HepG2 (cell line): Measurements from ENCODE around the gene C16orf90. TPM values are rescaled to one million over a fixed set of nuclear protein-coding genes. Genes with fewer than 3 reads are reported as not detected.
A peak's percentile ranks its signal among the peaks of the same experiment; 100 is the strongest.

Experiments used
- ATAC-seq: fragments of 200-7000 bp; cut with Tn5 transposase; 3 replicates; pipeline ENCODE4 v1.9.1; 2020; ENCODE audit warnings: mild to moderate bottlenecking, moderate library complexity
- BruUV-seq: library from RNA; stranded (reverse); fragments of 400-500 nt; replicated peaks from 2 replicates; lab custom pipeline; 2021; lab: Mats Ljungman, UMichigan
- CTCF ChIA-PET: fragments of 300-600 bp; formaldehyde crosslinking; extraction: SDS; loops from one replicate; lab custom pipeline; 2021; ENCODE audit warnings: low total read pairs, inconsistent platforms, low intra/inter-chr PET ratio; lab: Yijun Ruan, JAX
- POLR2A ChIA-PET: fragments of 350-600 bp; sonication (Branson Sonifier 250); formaldehyde crosslinking; loops from one replicate; lab custom pipeline; 2020; ENCODE audit warnings: antibody characterized with exemption, inconsistent platforms; lab: Yijun Ruan, JAX
- DNase-seq: peaks from one replicate; pipeline ENCODE4 v3.0.0-alpha.2; 2015; ENCODE audit warnings: low spot score
- FAIRE-seq: peaks from 3 replicates; lab custom pipeline; 2011; peaks lifted over from hg19 to GRCh38; lab: Jason Lieb, UNC
- H2AFZ ChIP-seq: one replicate; pipeline ENCODE4 v1.6.1; 2011; ENCODE audit warnings: low read length, inconsistent platforms
- H3K27ac ChIP-seq: fragments of 300-600 bp; 3 replicates; pipeline ENCODE4 v1.8.0; 2011; ENCODE audit warnings: mixed run types, mild to moderate bottlenecking, mixed read lengths, low read length, inconsistent platforms; ENCODE audit not compliant: insufficient read depth; ENCODE audit errors: extremely low read length
- H3K27me3 ChIP-seq, 2 experiments: fragments of 200-600 bp in 1 of 2; 2 replicates in 1 of 2; 3 replicates in 1 of 2; pipeline versions ENCODE4 v1.6.0 to v1.8.0; 2011; ENCODE audit warnings: low read length in 2 of 2, mild to moderate bottlenecking in 2 of 2, moderate library complexity in 2 of 2, inconsistent platforms in 1 of 2; ENCODE audit not compliant: insufficient read depth in 2 of 2, control insufficient read depth in 1 of 2
- H3K36me3 ChIP-seq, 2 experiments: fragments of 200-600 bp in 1 of 2; replicated peaks in 1 of 2; 2 replicates in 1 of 2; 3 replicates in 1 of 2; pipeline versions ENCODE4 v1.5.1 to v1.8.0; 2011; ENCODE audit warnings: low read length in 2 of 2, inconsistent platforms in 1 of 2; ENCODE audit not compliant: insufficient read depth in 2 of 2, control insufficient read depth in 1 of 2
- H3K4me1 ChIP-seq: 2 replicates; pipeline ENCODE4 v1.5.1; 2012; ENCODE audit warnings: low read length, inconsistent platforms; ENCODE audit not compliant: insufficient read depth
- H3K4me2 ChIP-seq: 2 replicates; pipeline ENCODE4 v1.6.0; 2011; ENCODE audit warnings: low read depth, low read length, inconsistent platforms
- H3K4me3 ChIP-seq, 3 experiments: fragments of 200-600 bp in 1 of 3; sonication (generic), shearing (Covaris generic) in 1 of 3; replicated peaks in 1 of 3; 2 replicates each; pipeline ENCODE4 v1.5.1; 2011 to 2016; ENCODE audit warnings: low read length in 3 of 3, inconsistent platforms in 2 of 3, low read depth in 2 of 3, mild to moderate bottlenecking in 2 of 3, control low read depth in 1 of 3, mixed read lengths in 1 of 3; ENCODE audit not compliant: insufficient read depth in 1 of 3
- H3K79me2 ChIP-seq: one replicate; pipeline ENCODE4 v1.6.1; 2011; ENCODE audit warnings: low read length, inconsistent platforms; ENCODE audit not compliant: insufficient read depth
- H3K9ac ChIP-seq: 2 replicates; pipeline ENCODE4 v1.6.0; 2011; ENCODE audit warnings: mild to moderate bottlenecking, low read depth, low read length, inconsistent platforms; ENCODE audit not compliant: insufficient read depth
- H3K9me3 ChIP-seq: 2 replicates; pipeline ENCODE4 v1.5.1; 2012; ENCODE audit warnings: mild to moderate bottlenecking, low read length
- H4K20me1 ChIP-seq: 2 replicates; pipeline ENCODE4 v1.6.0; 2011; ENCODE audit warnings: inconsistent platforms, mild to moderate bottlenecking, low read length, moderate library complexity; ENCODE audit not compliant: insufficient read depth
- JARID2 ChIP-seq: sonication (generic); formaldehyde crosslinking; IDR thresholded peaks from 2 replicates; pipeline ENCODE4 v1.8.1; 2023; ENCODE audit warnings: missing genetic modification reagents, inconsistent platforms; ENCODE audit not compliant: insufficient replicate concordance
- MTA3 ChIP-seq: sonication (generic); formaldehyde crosslinking; IDR thresholded peaks from 2 replicates; pipeline ENCODE4 v1.4.0; 2020; ENCODE audit warnings: missing genetic modification reagents
- RNF219 ChIP-seq: sonication (generic); formaldehyde crosslinking; IDR thresholded peaks from 2 replicates; pipeline ENCODE4 v1.5.0; 2020; ENCODE audit warnings: mild to moderate bottlenecking, missing genetic modification reagents
- TBL1XR1 ChIP-seq: fragments of 150-350 bp; IDR thresholded peaks from 2 replicates; pipeline ENCODE4 v1.6.1; 2014; ENCODE audit warnings: borderline replicate concordance, low read length; ENCODE audit not compliant: partially characterized antibody
- ZNF512 ChIP-seq: sonication (generic); formaldehyde crosslinking; IDR thresholded peaks from 2 replicates; pipeline ENCODE4 v1.4.0; 2020; ENCODE audit warnings: mild to moderate bottlenecking, missing genetic modification reagents
- ZNF629 ChIP-seq: sonication (generic); formaldehyde crosslinking; conservative IDR thresholded peaks from 2 replicates; pipeline ENCODE4 v1.5.0; 2020; ENCODE audit warnings: missing genetic modification reagents
- ZSCAN29 ChIP-seq: sonication (generic); formaldehyde crosslinking; conservative IDR thresholded peaks from 2 replicates; pipeline ENCODE4 v1.4.0; 2020; ENCODE audit warnings: mild to moderate bottlenecking, missing genetic modification reagents
- ZZZ3 ChIP-seq: sonication (generic); formaldehyde crosslinking; IDR thresholded peaks from 2 replicates; pipeline ENCODE4 v1.4.0; 2020; ENCODE audit warnings: missing genetic modification reagents, mild to moderate bottlenecking, borderline replicate concordance
- WGBS: methylation state at CpG from one replicate; pipeline ENCODE4 v1.1.6; 2017; ENCODE audit warnings: low lambda C conversion rate; 5-methylcytosine and 5-hydroxymethylcytosine counted together
- in situ Hi-C: cut with HindIII; loops from 2 replicates; pipeline ENCODE4 v1.10.0; 2017; ENCODE audit warnings: low pct_unique_long_range_greater_than_20kb; ENCODE audit not compliant: extremely low pct_ligation_motif_present
- intact Hi-C: fragments of 100-400 bp; cut with micrococcal nuclease; formaldehyde crosslinking; loops from one replicate; pipeline ENCODE4 v1.10.0; 2022; ENCODE audit not compliant: unreplicated experiment
- polyA plus RNA-seq, 8 experiments: library from polyadenylated mRNA; depleted of rRNA in 3 of 8; stranded (reverse) in 7 of 8; unstranded in 1 of 8; fragments of >200 nt; fragmentation: Illumina TruSeq in 4 of 8; extraction: Trizol in 4 of 8; gene quantifications; 2 replicates each; pipeline versions ENCODE4 v1.2.1 to v1.2.3, GENCODE V29; 2011 to 2016; ENCODE audit warnings: low read depth in 4 of 8, missing spikeins in 1 of 8, mixed read lengths in 1 of 8; ENCODE audit not compliant: insufficient read depth in 1 of 8
- total RNA-seq, 5 experiments: library from RNA; depleted of rRNA; stranded (reverse); fragments of >200 nt; fragmentation: Illumina TruSeq; extraction: Trizol; gene quantifications; 2 replicates each; pipeline ENCODE4 v1.2.3, GENCODE V29; 2016; ENCODE audit warnings: low read depth in 1 of 5

C16orf90 gene
- total and polyA plus RNA-seq, 2 of the 13 experiments (the other 11 are each of a cell fraction or from before 2014, with no cell fraction given) = not detected

- TF ChIP-seq ZNF629 (CRISPR knock-in tag) (0 out of 2 replicates have a peak, but pooled peaks have one; percentile 20), ZSCAN29 (no peak)
- Histone ChIP-seq H3K79me2 (no peaks in the 10 kb centered on the region), H3K9ac (no peak overlapping the region), H3K4me2 (no peak overlapping the region), H3K27me3 (no peaks in the 10 kb centered on the region), H3K4me3 (no peak overlapping the region), H3K9me3 (no peaks in the 10 kb centered on the region), H4K20me1 (no peaks in the 10 kb centered on the region), H3K36me3 (peaks cover 0 to 7% of the 10 kb centered on the region in 2 experiments; a peak in 1 of 5 replicates), H2AFZ (no peak overlapping the region), H3K27ac (no peak overlapping the region), H3K4me1 (no peaks in the 10 kb centered on the region)
- BruUV-seq = no TSS peak
- in situ Hi-C loops (no loop called here), intact Hi-C loops (no loop called here)
- ChIA-PET CTCF (no interaction called here), POLR2A (no interaction called here)
- ATAC-seq = no peak
- 89% methylated on average over 11 of the region's 13 CpGs for WGBS
- DNase-seq = no peak
- FAIRE-seq = no peak
Observed at GRCh38 chr16:3541527-3542155, 46.4 kb upstream of the C16orf90 start.

GRCh38 chr16:3538222-3538621 is 42.9 kb upstream of the C16orf90 start:
- H3K9ac ChIP-seq = no peak overlapping the region
- H3K4me3 ChIP-seq = no peak overlapping the region
- intact Hi-C loops (no loop called here), in situ Hi-C loops (no loop called here)
- H3K27me3 ChIP-seq = no peaks in the 10 kb centered on the region
- no peaks in the 10 kb centered on the region for H3K9me3 ChIP-seq
- DNase-seq (no peak), ATAC-seq (no peak), FAIRE-seq (no peak)
- peaks cover 4 to 22% of the 10 kb centered on the region in 2 experiments; a peak in 4 of 5 replicates for H3K36me3 ChIP-seq
- ChIA-PET POLR2A (no interaction called here), CTCF (no interaction called here)
- H4K20me1 ChIP-seq = no peaks in the 10 kb centered on the region
- no TSS peak for BruUV-seq
- no peak overlapping the region for H2AFZ ChIP-seq
- H3K27ac ChIP-seq = no peak overlapping the region
- no peaks in the 10 kb centered on the region for H3K4me1 ChIP-seq
- H3K4me2 ChIP-seq = no peak overlapping the region
- TF ChIP-seq RNF219 (CRISPR knock-in tag) (no peak), MTA3 (no peak), TBL1XR1 (no peak), ZNF512 (CRISPR knock-in tag) (no peak), ZZZ3 (CRISPR knock-in tag) (no peak), JARID2 (CRISPR knock-in tag) (no peak)
- H3K79me2 ChIP-seq = no peaks in the 10 kb centered on the region
- WGBS = 98% methylated on average over 4 of the region's 4 CpGs
